Nephron (organoid): ENCODE measurements around the gene ARHGAP9.

Experiments
- H3K27ac Mint-ChIP-seq, 3 experiments: 2 replicates each; pipeline ENCODE4 v1.8.0; 2020; ENCODE audit warnings: mixed read lengths in 3 of 3, mild to moderate bottlenecking in 2 of 3, moderate library complexity in 1 of 3
- H3K27me3 Mint-ChIP-seq: 2 replicates; pipeline ENCODE4 v1.8.0; 2021; ENCODE audit warnings: low read depth, mild to moderate bottlenecking, moderate library complexity, mixed read lengths
- H3K36me3 Mint-ChIP-seq: 2 replicates; pipeline ENCODE4 v1.8.0; 2020; ENCODE audit warnings: low read depth, mixed read lengths
- H3K4me1 Mint-ChIP-seq: 2 replicates; pipeline ENCODE4 v1.8.0; 2020; ENCODE audit warnings: mixed read lengths
- H3K4me3 Mint-ChIP-seq, 3 experiments: 2 replicates each; pipeline ENCODE4 v1.8.0; 2020; ENCODE audit warnings: mild to moderate bottlenecking in 3 of 3, mixed read lengths in 3 of 3, moderate library complexity in 2 of 3
- H3K9me3 Mint-ChIP-seq: 2 replicates; pipeline ENCODE4 v1.8.0; 2020; ENCODE audit warnings: mixed read lengths
- TF ChIP-seq, protein P1 (sequence below), 3 experiments: fragments of 200-600 bp; sonication (generic); IDR thresholded peaks; one replicate each; pipeline ENCODE4 v1.5.0; 2021; ENCODE audit warnings: antibody characterized with exemption in 3 of 3; ENCODE audit not compliant: unreplicated experiment in 3 of 3

ARHGAP9 gene

DNA sequence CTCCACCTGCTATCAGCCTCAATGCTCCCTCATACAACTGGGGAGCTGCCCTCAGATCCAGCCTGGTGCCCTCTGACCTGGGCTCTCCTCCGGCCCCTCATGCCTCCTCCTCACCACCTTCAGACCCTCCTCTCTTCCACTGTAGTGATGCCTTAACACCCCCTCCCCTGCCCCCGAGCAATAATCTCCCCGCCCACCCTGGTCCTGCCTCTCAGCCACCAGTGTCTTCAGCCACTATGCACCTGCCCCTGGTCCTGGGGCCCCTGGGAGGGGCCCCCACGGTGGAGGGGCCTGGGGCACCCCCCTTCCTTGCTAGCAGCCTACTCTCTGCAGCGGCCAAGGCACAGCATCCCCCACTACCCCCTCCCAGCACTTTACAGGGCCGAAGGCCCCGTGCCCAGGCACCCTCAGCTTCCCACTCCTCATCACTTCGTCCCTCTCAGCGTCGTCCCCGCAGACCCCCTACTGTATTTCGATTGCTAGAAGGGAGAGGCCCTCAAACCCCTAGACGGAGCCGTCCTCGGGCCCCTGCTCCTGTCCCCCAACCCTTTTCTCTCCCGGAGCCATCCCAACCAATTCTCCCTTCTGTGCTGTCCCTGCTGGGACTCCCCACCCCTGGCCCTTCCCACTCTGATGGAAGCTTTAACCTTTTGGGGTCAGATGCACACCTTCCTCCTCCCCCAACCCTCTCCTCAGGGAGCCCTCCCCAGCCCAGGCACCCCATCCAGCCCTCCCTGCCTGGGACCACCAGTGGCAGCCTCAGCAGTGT is 46.1 kb upstream of the ARHGAP9 start:
- H3K27ac Mint-ChIP-seq = peak overlapping the region in 1 of 3 experiments; percentile 53
- peaks cover 33% of the 10 kb centered on the region for H3K36me3 Mint-ChIP-seq
- H3K4me3 Mint-ChIP-seq = no peak overlapping the region
- no peaks in the 10 kb centered on the region for H3K27me3 Mint-ChIP-seq
- TF ChIP-seq, protein P1, sequence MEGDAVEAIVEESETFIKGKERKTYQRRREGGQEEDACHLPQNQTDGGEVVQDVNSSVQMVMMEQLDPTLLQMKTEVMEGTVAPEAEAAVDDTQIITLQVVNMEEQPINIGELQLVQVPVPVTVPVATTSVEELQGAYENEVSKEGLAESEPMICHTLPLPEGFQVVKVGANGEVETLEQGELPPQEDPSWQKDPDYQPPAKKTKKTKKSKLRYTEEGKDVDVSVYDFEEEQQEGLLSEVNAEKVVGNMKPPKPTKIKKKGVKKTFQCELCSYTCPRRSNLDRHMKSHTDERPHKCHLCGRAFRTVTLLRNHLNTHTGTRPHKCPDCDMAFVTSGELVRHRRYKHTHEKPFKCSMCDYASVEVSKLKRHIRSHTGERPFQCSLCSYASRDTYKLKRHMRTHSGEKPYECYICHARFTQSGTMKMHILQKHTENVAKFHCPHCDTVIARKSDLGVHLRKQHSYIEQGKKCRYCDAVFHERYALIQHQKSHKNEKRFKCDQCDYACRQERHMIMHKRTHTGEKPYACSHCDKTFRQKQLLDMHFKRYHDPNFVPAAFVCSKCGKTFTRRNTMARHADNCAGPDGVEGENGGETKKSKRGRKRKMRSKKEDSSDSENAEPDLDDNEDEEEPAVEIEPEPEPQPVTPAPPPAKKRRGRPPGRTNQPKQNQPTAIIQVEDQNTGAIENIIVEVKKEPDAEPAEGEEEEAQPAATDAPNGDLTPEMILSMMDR (IDR thresholded peaks at IDR 0.05; ENCODE audit: unreplicated experiment in 3 of 3) = no peak
- peaks cover 27% of the 10 kb centered on the region for H3K4me1 Mint-ChIP-seq
- no peaks in the 10 kb centered on the region for H3K9me3 Mint-ChIP-seq

DNA sequence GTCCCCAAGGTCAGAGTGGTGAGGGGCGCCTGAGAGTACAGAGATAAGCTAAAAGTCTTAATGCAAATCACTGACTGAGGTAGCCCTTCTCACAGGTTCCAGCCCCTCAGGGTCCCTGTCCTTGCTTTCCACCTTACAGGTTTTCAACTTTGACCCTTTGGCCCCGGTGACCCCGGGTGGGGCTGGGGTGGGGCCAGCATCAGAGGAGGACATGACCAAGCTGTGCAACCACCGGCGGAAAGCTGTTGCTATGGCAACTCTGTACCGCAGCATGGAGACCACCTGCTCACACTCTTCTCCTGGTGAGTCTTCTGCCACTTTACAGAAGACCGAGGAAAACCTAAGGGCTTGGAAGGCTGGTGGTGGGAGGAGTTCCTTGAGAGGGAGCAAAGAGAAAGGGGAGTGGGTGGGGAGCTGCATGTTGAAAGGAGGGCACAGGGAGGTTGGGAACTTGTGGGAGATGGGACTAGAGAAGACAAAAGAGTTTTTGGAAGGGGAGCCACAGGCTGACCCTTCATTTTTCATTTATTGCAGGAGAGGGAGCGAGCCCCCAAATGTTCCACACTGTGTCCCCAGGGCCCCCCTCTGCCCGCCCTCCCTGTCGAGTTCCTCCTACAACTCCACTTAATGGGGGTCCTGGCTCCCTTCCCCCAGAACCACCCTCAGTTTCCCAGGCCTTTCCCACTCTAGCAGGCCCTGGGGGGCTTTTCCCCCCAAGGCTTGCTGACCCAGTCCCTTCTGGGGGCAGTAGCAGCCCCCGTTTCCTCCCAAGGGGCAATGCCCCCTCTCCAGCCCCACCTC is 45.3 kb upstream of the ARHGAP9 start:
- Mint-ChIP-seq H3K27me3 (no peaks in the 10 kb centered on the region), H3K9me3 (no peaks in the 10 kb centered on the region), H3K36me3 (peaks cover 27% of the 10 kb centered on the region), H3K4me3 (peak overlapping the region; percentile 95 to 99 (median 98)), H3K4me1 (peaks cover 32% of the 10 kb centered on the region), H3K27ac (peak overlapping the region; percentile 31 to 97 (median 91))
- TF ChIP-seq, protein P1 (IDR thresholded peaks at IDR 0.05; ENCODE audit: unreplicated experiment in 3 of 3) = no peak

DNA sequence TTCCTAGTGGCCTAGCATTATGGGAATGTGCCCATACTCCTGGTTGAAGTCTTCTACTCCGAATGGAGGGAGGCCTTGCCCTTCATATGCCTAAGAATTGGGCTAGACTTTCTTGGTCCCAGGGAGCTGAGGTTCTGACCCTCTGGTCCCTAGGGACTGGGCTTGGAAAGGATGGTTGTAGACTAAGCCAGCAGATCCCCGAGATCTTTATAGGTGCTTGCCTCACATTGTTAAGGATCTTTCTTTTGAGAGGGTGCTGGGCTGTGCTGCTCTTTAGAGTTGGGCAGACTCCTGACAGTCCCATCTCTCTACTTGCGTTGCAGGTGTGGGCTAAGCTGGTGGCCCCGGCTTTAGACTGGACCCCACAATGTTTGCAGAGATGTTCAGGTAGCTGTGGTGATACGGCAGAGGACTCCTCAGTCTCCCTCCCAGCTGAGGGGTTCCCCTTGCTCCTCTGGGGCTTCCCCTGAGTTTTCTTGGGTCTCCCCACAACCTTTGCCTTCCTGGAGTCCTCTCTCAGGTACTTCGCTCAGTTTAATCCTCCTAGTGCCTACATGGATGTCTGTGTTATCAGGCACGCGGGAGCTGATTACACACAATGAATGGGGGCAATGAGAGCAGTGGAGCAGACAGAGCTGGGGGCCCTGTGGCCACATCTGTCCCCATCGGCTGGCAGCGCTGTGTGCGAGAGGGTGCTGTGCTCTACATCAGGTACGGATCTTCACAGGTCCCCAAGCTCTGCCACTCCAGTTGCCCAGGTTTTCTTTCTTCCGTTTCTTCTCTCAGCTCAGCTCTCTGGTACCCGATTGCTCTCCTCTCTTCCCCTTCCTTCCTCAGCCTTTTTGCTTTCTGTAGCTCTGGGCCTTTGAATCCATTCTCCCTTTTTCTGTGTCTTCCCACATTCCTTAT is 44.3 kb upstream of the ARHGAP9 start:
- Mint-ChIP-seq H3K36me3 (peaks cover 24% of the 10 kb centered on the region), H3K4me1 (peaks cover 38% of the 10 kb centered on the region), H3K4me3 (peak overlapping the region; percentile 95 to 99 (median 98)), H3K9me3 (no peaks in the 10 kb centered on the region), H3K27ac (peak overlapping the region; percentile 91 to 98 (median 97)), H3K27me3 (no peaks in the 10 kb centered on the region)
- TF ChIP-seq, protein P1 (IDR thresholded peaks at IDR 0.05; ENCODE audit: unreplicated experiment in 3 of 3) = no peak

DNA sequence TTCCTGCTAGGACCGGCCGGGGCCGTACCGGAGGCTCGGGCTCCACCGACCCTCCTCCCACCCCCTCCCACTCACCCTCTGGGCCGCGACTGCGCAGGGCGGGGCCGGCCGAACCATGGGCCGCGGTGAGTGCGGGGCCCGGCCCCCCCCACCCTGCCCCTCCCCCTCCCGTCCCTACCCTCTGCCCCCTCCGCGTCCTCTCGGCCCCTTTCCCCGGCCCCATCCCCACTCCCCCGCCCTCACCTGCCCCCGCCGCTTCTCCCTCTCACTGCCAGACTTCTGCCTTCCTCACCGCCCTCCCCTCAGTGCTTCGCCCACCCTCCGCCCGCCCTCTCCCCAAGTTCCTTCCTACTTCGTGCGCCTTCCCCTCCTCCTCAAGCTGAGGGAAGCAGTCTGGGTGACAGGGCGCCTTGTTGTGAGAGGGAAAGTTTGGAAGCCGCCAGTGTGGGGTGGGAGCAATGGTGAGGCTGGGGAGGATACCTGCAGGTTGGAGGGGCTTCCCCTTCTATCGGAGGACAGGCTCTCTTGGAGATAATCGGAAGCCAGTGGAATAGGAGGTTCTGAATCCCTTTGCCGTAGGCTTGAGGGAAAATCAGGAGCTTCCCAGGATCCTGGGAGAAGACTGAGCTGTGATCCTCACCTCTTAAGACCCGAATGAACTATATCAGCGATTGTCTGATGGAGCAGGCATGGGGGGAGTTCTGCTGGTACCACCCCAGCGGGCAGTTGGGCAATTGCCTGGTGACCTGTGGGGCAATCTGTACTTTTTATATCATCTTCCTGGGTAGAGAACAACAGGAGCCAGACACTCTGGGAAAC is 43.4 kb upstream of the ARHGAP9 start:
- Mint-ChIP-seq H3K36me3 (peaks cover 26% of the 10 kb centered on the region), H3K27ac (peak overlapping the region; percentile 91 to 98 (median 97)), H3K4me3 (peak overlapping the region; percentile 95 to 99 (median 98)), H3K27me3 (no peaks in the 10 kb centered on the region), H3K9me3 (no peaks in the 10 kb centered on the region), H3K4me1 (peaks cover 46% of the 10 kb centered on the region)
- TF ChIP-seq, protein P1 (IDR thresholded peaks at IDR 0.05; ENCODE audit: unreplicated experiment in 3 of 3) = no peak
